HG03439 (cell line): Measurements from ENCODE around the gene C11orf87.

ENCODE experiments used
- ATAC-seq: cut with Tn5 transposase; IDR thresholded peaks from one replicate; pipeline ENCODE4 v1.9.1; 2021; ENCODE audit warnings: mild to moderate bottlenecking, moderate library complexity; ENCODE audit not compliant: unreplicated experiment

Gene C11orf87

GRCh38 chr11:109421981-109422869, at the start of gene C11orf87:
TSS of gene C11orf87 (plus strand) at chr11:109422190. CDS start at chr11:109423634, 1,444 bp downstream.
- no peak for ATAC-seq

- no peak for ATAC-seq
These were observed 48.0 kb upstream of the C11orf87 start for GRCh38 chr11:109374032-109374431.

- no peak for ATAC-seq
These were observed 47.5 kb upstream of the C11orf87 start for GRCh38 chr11:109374441-109374840.

GRCh38 chr11:109377039-109377742, 44.8 kb upstream of the C11orf87 start:
- ATAC-seq: no peak

- ATAC-seq: no peak
These were observed 44.0 kb upstream of the C11orf87 start for GRCh38 chr11:109378034-109378433.

GRCh38 chr11:109383306-109383705, 38.7 kb upstream of the C11orf87 start:
- ATAC-seq: no peak

GRCh38 chr11:109384873-109385272, 37.1 kb upstream of the C11orf87 start:
- no peak for ATAC-seq

GRCh38 chr11:109388982-109389381, 33.0 kb upstream of the C11orf87 start:
- no peak for ATAC-seq

GRCh38 chr11:109390752-109391151, 31.2 kb upstream of the C11orf87 start:
- ATAC-seq: no peak

GRCh38 chr11:109401545-109401944, 20.4 kb upstream of the C11orf87 start:
- no peak for ATAC-seq

- ATAC-seq: no peak
These were observed 16.3 kb upstream of the C11orf87 start for GRCh38 chr11:109405671-109406070.

GRCh38 chr11:109416601-109417000, 5.4 kb upstream of the C11orf87 start:
- ATAC-seq: no peak

GRCh38 chr11:109422870-109423465, 978 bp downstream of the C11orf87 start:
- no peak for ATAC-seq

GRCh38 chr11:109423466-109424190, 1.6 kb downstream of the C11orf87 start:
- no peak for ATAC-seq

- no peak for ATAC-seq
These were observed 2.9 kb downstream of the C11orf87 start for GRCh38 chr11:109424901-109425300.

GRCh38 chr11:109425554-109425953, 3.6 kb downstream of the C11orf87 start:
- ATAC-seq: no peak

- ATAC-seq: no peak
These were observed 4.7 kb downstream of the C11orf87 start for GRCh38 chr11:109426442-109427240.

GRCh38 chr11:109432105-109432504, 10.1 kb downstream of the C11orf87 start:
- no peak for ATAC-seq

- no peak for ATAC-seq
These were observed 11.8 kb downstream of the C11orf87 start for GRCh38 chr11:109433753-109434256.
